Parathyroid adenoma (tissue), 2 donors: ENCODE data around the gene FOXK2.

Experiments used
- H2AFZ ChIP-seq: fragments of 300-600 bp; sonication (generic); one replicate; pipeline ENCODE4 v1.7.0; 2017; ENCODE audit warnings: antibody characterized with exemption, mild to moderate bottlenecking
- H3K27ac ChIP-seq: fragments of 300-600 bp; sonication (generic); one replicate; pipeline ENCODE4 v1.7.0; 2017
- H3K27me3 ChIP-seq: fragments of 300-600 bp; sonication (generic); one replicate; pipeline ENCODE4 v1.7.0; 2017; ENCODE audit warnings: low read length; ENCODE audit not compliant: control insufficient read depth, insufficient read depth
- H3K36me3 ChIP-seq: fragments of 300-600 bp; sonication (generic); one replicate; pipeline ENCODE4 v1.7.0; 2017; ENCODE audit warnings: low read length; ENCODE audit not compliant: control insufficient read depth, insufficient read depth
- H3K4me1 ChIP-seq: fragments of 300-600 bp; sonication (generic); one replicate; pipeline ENCODE4 v1.7.0; 2017; ENCODE audit warnings: control low read depth
- H3K4me2 ChIP-seq: fragments of 300-600 bp; sonication (generic); one replicate; pipeline ENCODE4 v1.7.0; 2017; ENCODE audit warnings: low read length
- H3K4me3 ChIP-seq: fragments of 300-600 bp; sonication (generic); one replicate; pipeline ENCODE4 v1.7.0; 2017; ENCODE audit warnings: low read depth, low read length
- H3K79me2 ChIP-seq: fragments of 300-600 bp; sonication (generic); one replicate; pipeline ENCODE4 v1.7.0; 2017; ENCODE audit warnings: control low read depth
- H3K9ac ChIP-seq: fragments of 300-600 bp; sonication (generic); one replicate; pipeline ENCODE4 v1.7.0; 2017; ENCODE audit warnings: mild to moderate bottlenecking
- H3K9me3 ChIP-seq: fragments of 300-600 bp; sonication (generic); one replicate; pipeline ENCODE4 v1.7.0; 2017; ENCODE audit warnings: low read length; ENCODE audit not compliant: control insufficient read depth
- CTCF ChIP-seq: fragments of 300-600 bp; sonication (generic); IDR thresholded peaks from one replicate; pipeline ENCODE4 v1.7.0; 2017; ENCODE audit warnings: antibody characterized with exemption, mild to moderate bottlenecking
- donor health status: primary hyperparathyroidism.

FOXK2 gene

GRCh38 chr17:82586576-82587233, 67.2 kb downstream of the FOXK2 start:
- H3K9me3 ChIP-seq = no peaks in the 10 kb centered on the region
- H3K4me2 ChIP-seq = no peak overlapping the region
- no peak for TF ChIP-seq CTCF
- H3K4me3 ChIP-seq = no peak overlapping the region
- no peaks in the 10 kb centered on the region for H3K36me3 ChIP-seq
- no peak overlapping the region for H3K27ac ChIP-seq
- no peaks in the 10 kb centered on the region for H3K27me3 ChIP-seq
- no peak overlapping the region for H3K9ac ChIP-seq
- peaks cover 13% of the 10 kb centered on the region for H3K79me2 ChIP-seq
- no peak overlapping the region for H2AFZ ChIP-seq
- H3K4me1 ChIP-seq = peaks cover 5% of the 10 kb centered on the region

- no peaks in the 10 kb centered on the region for H3K36me3 ChIP-seq
- H3K4me1 ChIP-seq = peaks cover 6% of the 10 kb centered on the region
These were observed 67.9 kb downstream of the FOXK2 start for GRCh38 chr17:82587234-82588086.

GRCh38 chr17:82588266-82589175, 69.0 kb downstream of the FOXK2 start:
- no peak for TF ChIP-seq CTCF
- Histone ChIP-seq H2AFZ (no peak overlapping the region), H3K27ac (no peak overlapping the region)

More at GRCh38 chr17:82587234-82588086, 67.9 kb downstream of the FOXK2 start:
- H3K27ac ChIP-seq = no peak overlapping the region
- H3K9me3 ChIP-seq = no peaks in the 10 kb centered on the region
- TF ChIP-seq CTCF = no peak
- no peak overlapping the region for H2AFZ ChIP-seq
- H3K79me2 ChIP-seq = peaks cover 8% of the 10 kb centered on the region
- H3K4me3 ChIP-seq = no peak overlapping the region
- no peaks in the 10 kb centered on the region for H3K27me3 ChIP-seq
- no peak overlapping the region for H3K9ac ChIP-seq
- no peak overlapping the region for H3K4me2 ChIP-seq

GRCh38 chr17:82589851-82590180, 70.3 kb downstream of the FOXK2 start:
- Histone ChIP-seq H3K27ac (no peak overlapping the region), H3K9me3 (no peaks in the 10 kb centered on the region), H3K4me1 (peaks cover 18% of the 10 kb centered on the region), H3K9ac (no peak overlapping the region), H2AFZ (no peak overlapping the region), H3K27me3 (no peaks in the 10 kb centered on the region), H3K4me3 (no peak overlapping the region), H3K79me2 (peaks cover 3% of the 10 kb centered on the region), H3K4me2 (no peak overlapping the region), H3K36me3 (no peaks in the 10 kb centered on the region)
- TF ChIP-seq CTCF = no peak

More at GRCh38 chr17:82588266-82589175, 69.0 kb downstream of the FOXK2 start:
- H3K4me2 ChIP-seq = no peak overlapping the region
- H3K4me3 ChIP-seq = no peak overlapping the region
- H3K9ac ChIP-seq = no peak overlapping the region
- H3K27me3 ChIP-seq = no peaks in the 10 kb centered on the region
- H3K79me2 ChIP-seq = peaks cover 7% of the 10 kb centered on the region
- H3K36me3 ChIP-seq = no peaks in the 10 kb centered on the region
- H3K9me3 ChIP-seq = no peaks in the 10 kb centered on the region
- H3K4me1 ChIP-seq = peaks cover 13% of the 10 kb centered on the region
